ENCODE data around the gene IFFO2.

Gene IFFO2

DNA sequence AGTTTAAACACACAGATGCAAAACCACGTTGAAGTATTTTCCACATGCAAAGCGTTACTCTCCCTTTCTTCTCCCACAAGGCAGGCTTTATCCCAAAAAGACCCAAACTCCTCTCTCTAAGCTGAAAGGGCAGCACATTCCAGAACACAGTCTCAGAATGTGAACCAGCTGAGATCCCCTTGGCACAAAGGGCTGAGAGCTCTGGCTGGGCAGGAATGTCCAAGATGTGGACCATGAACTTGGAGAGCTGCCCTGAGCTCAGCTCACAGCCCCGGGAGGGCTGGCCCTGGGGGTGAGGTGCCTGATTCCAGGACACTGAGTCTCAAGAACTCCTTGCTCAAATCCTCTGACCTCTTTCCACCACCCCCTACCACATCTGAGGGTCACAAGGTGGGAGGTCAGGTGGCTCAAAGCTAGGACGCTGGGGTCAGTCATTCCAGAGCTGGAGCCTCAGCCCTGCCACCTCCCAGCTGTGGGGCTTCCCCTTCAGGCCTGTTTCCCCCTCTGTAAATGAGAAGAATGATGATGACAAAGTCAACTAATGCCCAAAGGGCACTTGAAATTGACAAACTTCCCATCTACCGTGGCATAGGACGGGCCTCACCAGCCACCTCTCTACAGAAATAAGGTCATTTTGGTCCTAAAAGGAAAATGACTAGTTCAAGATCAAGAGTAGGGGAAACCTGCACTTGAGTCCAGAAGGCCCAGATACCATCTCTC is 65.6 kb downstream of the IFFO2 start:
- no peak for DNase-seq

GRCh38 chr1:18886003-18886335 is 70.5 kb downstream of the IFFO2 start:
- DNase-seq: no peak

DNA sequence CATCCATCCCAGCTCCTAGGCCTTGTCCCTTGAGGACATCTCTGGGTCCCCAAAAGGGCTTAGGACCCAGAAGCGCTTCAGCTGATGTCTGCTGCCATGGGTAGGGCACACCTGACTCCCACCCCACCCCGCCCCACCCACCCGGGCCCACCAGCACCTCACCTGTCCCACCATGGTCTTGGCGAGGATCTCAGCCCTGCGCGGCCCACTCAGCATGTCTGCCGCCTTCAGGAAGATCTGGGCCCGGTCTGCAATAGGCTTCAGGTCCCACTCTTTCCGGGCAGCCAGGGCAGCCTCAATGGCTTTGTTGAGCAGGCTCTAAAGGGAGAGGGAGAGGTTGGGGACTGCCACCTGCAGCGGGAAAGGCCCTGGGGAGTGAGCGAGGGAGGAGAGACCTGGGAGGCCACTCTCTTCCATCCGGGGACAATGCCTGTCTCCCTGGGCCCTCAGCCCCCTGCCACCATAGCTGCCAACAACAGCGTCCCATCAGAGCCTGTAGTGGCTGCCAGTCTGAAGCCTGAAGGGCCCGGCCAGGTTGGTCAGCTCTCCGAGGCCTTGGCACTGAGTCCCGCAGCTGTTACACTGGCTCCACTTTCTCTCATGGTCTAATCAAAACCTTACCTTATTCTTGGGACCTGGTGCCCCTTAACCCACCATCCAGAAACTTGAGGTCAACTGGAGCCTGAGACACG is 71.0 kb downstream of the IFFO2 start:
- no peak for DNase-seq

- DNase-seq: no peak
Observed at GRCh38 chr1:18884727-18885126, 71.7 kb downstream of the IFFO2 start.

DNA sequence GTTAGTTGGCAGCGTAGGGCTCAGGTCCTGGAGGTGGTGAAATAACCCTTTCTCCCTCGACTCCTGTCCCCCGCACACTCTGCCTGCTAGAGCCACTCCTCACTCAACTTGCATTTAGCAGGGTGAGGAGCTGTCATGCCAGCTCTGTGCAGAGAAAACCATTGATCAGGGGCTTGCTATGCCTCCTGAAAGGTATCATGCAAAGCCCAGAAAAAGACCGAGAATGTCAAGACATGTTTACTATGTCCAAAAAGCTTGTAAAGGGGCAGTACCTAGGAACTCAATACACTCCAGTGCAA is 72.1 kb downstream of the IFFO2 start:
- DNase-seq: no peak

GRCh38 chr1:18883636-18884418 is 72.6 kb downstream of the IFFO2 start:
- DNase-seq: peak; percentile 56

DNA sequence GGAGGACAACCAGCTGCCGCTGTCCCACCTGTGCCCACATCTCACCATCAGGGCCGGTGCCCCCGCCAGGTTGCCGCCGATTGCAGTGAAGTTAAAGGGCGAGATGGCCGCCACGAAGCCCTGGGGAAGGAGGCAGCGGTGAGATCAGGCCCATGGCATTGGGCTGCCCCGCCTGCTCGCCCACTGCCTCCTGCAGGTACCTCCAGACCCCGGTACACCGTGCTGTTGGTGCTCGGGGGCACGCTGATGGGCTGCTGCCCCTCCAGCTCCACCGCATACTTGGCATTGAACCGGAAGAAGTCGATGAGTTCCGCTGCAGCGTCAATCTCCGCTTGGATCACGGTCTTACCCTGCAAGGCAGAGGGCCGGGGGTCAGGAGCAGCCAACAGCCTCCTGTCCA is 73.4 kb downstream of the IFFO2 start:
- DNase-seq: no peak

GRCh38 chr1:18882486-18882885 is 74.0 kb downstream of the IFFO2 start:
- no peak for DNase-seq

GRCh38 chr1:18881642-18882431 is 74.6 kb downstream of the IFFO2 start:
- DNase-seq: no peak

DNA sequence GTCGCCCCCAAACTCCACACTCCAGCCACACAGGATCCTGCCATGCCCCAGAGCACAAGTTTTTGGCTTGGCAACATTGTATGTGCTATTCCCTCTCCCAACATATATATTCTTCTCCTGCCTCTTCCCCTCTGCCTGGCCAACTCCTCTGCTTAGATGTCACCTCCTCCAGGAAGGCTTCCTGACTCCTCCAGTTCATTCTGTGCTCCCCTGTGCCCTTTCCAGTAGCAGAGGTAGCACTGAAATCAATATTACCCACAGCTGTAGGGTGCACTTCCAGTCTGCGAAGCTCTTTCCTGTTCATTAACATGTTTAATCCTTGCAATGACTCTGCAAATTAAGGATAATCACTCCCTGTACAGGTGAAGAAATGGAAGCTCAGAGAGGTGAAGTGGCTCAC is 75.3 kb downstream of the IFFO2 start:
- DNase-seq: no peak

DNA sequence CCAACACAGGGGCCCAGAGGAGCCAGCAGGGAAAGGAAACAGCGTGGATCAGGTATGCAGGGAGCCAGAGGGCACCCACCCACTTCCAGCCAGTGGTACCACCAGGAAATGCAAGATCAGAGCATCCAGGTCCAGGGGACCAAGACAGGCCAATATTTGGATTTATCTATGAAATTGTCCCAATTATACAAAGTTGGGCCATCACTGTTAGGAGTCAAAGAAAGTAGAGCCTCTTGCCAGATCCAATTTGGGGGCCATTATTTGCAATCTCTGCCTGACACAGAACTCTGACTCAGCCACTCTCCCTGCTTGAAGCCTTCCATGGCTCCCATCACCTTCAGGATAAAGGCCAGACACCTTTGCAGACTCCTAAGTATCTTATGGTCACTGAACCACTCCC is 75.9 kb downstream of the IFFO2 start:
- no peak for DNase-seq

DNA sequence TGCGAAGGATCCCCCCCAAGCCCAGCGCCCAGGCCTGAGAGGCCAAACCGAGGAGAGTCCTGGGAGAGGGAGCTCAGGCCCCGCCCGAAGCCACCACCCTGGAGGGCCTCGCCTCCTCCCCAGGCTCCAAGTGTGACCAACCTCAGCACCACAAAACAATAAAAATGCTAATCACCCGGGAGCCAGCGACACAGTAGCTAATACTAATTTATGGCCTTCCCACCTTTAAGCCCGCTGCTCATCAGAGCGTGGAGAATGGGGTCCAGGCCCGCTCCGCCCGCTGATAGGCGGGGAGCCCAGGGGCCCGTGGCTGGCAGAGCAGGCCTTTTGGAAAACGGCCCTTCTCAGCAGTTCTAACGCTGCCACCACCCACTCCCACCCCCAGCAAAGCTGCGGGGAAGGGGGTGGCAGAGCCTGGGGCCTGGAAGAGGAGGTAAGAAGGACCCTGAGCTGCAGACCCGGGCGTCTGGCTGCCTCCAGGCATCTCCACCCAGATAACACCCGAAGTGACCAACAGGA is 76.6 kb downstream of the IFFO2 start:
- no peak for DNase-seq

DNA sequence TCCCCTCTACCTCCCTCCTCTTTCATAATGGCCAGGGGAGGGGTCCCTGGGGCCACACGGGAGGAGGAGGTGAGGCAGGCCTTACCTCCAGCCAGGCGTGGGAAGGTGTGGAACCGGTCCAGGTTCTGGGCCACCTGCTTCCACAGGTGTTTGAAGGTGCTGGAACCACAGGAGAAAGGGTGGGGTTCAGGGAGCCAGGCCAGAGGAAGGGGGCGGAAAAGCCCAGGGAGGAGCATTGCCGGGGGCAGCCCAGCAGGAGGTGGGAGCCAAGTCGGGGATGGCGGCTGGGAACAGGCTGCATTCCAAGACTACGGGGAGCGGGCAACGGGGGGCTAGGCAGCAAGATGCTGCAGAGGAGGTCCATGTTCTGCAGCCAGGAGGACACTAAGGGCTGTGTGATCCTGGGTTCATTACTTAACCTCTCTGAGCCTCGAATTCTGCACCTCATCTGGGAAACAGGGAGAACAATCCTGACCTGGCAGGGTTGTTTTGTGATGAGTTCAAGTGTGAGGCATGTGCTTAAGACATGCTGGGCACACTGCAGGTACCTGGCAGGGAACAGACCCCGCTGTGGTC is 77.2 kb downstream of the IFFO2 start:
- DNase-seq: no peak

GRCh38 chr1:18878538-18879214 is 77.8 kb downstream of the IFFO2 start:
- DNase-seq: no peak

DNA sequence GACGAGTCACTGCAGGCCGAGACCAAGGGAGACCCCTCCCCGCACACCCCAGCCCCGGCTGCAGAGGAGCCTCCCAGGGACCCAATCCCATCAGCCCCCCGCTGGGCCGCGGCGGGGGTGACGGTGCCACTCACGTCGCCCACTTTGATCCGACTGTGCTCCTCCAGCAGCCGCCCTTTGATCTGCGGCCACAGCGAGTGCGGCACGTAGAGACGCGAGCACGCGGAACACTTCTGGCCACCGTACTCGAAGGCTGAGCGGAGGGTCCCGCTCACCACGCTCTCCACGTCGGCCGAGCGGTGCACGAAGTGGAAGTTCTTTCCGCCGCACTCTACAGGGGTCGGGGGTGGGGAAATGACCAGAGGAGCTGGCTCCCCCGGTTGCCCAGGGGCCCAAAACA is 79.2 kb downstream of the IFFO2 start:
- DNase-seq: no peak

DNA sequence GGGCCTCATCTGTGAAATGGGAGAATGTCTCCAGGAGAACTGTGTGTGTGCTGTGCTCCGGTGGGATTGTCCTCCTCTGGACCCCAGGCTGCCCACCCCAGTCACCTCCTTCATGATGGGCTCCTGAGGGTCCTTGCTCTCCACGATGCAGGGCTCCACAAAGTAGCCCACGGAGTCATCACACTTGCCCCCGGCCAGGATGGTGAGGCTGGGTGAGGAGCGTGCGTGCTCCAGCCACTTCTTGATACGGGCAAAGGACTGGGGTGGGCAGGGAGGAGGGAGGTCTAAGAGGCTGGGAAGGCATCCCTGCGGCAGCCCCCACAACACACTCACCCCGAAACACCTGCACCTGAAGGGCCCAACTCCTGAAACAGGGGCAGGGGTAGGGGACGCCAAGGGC is 80.3 kb downstream of the IFFO2 start:
- no peak for DNase-seq

GRCh38 chr1:18875796-18876128 is 80.7 kb downstream of the IFFO2 start:
- no peak for DNase-seq

DNA sequence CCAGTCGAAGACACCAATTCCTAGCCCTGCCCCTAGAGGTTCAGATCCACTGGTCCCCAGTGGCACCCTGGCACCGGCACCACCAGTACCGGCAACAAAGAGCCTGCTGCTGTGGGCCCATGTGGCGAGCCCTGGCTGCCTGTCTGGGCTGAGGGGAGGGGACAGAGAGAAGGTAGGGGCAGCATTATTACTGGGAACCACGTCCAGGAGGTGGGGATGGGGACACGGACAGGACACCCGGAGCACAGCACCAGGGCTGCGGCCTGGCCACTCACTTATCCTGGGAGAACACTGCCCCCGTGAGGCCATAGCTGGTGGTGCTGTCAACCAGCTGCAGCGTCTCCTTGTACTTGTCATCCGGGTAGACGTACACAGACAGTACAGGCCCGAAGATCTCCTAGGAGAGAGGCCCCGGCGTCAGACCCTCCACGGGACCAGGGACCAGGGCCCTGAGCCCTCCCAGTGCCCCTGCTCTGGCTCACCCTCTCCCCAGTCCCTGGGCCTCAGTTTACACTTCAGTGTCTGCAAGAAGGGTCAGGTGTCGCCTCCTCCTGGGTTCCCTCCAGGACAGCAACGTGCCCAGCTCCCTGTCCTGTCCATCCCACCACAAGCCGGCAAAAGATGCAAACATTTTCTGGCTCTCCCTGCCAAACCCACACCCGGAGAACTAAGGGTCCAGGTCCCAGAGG is 81.2 kb downstream of the IFFO2 start:
- DNase-seq: peak; percentile 37

- DNase-seq: no peak
Observed at GRCh38 chr1:18874600-18874999, 81.9 kb downstream of the IFFO2 start.

DNA sequence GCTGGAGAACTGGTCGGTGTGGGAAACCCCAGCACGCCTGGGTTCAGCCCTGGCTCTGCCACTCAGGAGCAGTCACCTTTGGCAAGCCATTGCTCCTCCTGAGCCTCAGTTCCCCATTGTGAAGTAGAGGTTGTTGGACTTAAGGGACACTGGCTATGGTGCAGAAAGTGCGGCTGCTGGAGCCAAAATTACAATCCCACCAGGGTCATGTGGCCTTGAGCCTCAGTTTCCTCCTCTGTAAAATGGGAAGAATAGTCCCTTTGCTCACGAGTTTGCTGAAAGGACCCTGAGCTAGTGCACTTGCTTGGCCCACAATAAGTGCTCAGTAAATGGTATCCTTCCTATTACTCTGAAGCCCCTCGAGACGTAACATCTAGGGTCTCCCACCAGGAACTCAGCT is 82.4 kb downstream of the IFFO2 start:
- no peak for DNase-seq

- DNase-seq: no peak
Observed at GRCh38 chr1:18872071-18872611, 84.3 kb downstream of the IFFO2 start.
